Right hindlimb (tissue), 1 donor: Measurements from ENCODE around the gene DNAJC22.
A peak's percentile ranks its signal among the peaks of the same experiment; 100 is the strongest.
"Not testable (repeated sequence)": the region's sequence is repeated elsewhere in the genome, so short reads cannot be mapped to it uniquely, and the experiment has no call there.

ENCODE experiments used
- DNase-seq: peaks from one replicate; pipeline ENCODE4 v3.0.0-alpha.2; 2018

The DNAJC22 gene

GRCh38 chr12:49331380-49332222, 15.1 kb upstream of the DNAJC22 start:
- peak; percentile 84 for DNase-seq

GRCh38 chr12:49332441-49332861, 14.2 kb upstream of the DNAJC22 start:
- peak; percentile 50 for DNase-seq

GRCh38 chr12:49332891-49333371, 13.8 kb upstream of the DNAJC22 start:
- DNase-seq = no peak

- DNase-seq = not testable (repeated sequence)
Observed at GRCh38 chr12:49333778-49334177, 12.9 kb upstream of the DNAJC22 start.

GRCh38 chr12:49334226-49334625, 12.5 kb upstream of the DNAJC22 start:
- DNase-seq = no peak

GRCh38 chr12:49334681-49335080, 12.0 kb upstream of the DNAJC22 start:
- no peak for DNase-seq

- no peak for DNase-seq
Observed at GRCh38 chr12:49335118-49335954, 11.4 kb upstream of the DNAJC22 start.

GRCh38 chr12:49335955-49336644, 10.6 kb upstream of the DNAJC22 start:
- DNase-seq = no peak

- DNase-seq = peak; percentile 89
Observed at GRCh38 chr12:49336645-49337584, 9.8 kb upstream of the DNAJC22 start, which contains the start of gene C1QL4. Gene C1QL4 (minus strand): TSS chr12:49337188. CDS start chr12:49336477, 711 bp downstream.

GRCh38 chr12:49338830-49339463, 7.7 kb upstream of the DNAJC22 start:
- DNase-seq = no peak

- DNase-seq = no peak
Observed at GRCh38 chr12:49339464-49339861, 7.2 kb upstream of the DNAJC22 start.

GRCh38 chr12:49340095-49340870, 6.4 kb upstream of the DNAJC22 start:
- no peak for DNase-seq

- no peak for DNase-seq
Observed at GRCh38 chr12:49340971-49341776, 5.5 kb upstream of the DNAJC22 start.

- no peak for DNase-seq
Observed at GRCh38 chr12:49341777-49342065, 5.0 kb upstream of the DNAJC22 start.

- peak; percentile 77 for DNase-seq
Observed at GRCh38 chr12:49342066-49342913, 4.4 kb upstream of the DNAJC22 start.

- DNase-seq = peak; percentile 57
Observed at GRCh38 chr12:49342914-49343731, 3.6 kb upstream of the DNAJC22 start.

GRCh38 chr12:49344486-49345050, 2.1 kb upstream of the DNAJC22 start:
- no peak for DNase-seq
